ENCODE results near the gene MAMLD1. TPM values are rescaled to one million over a fixed set of nuclear protein-coding genes. Genes with fewer than 3 reads are reported as not detected.

MAMLD1 gene
- total RNA-seq, 4 donors from 2014 or later: 4.5 to 10.3 (median 6.2) TPM

DNA sequence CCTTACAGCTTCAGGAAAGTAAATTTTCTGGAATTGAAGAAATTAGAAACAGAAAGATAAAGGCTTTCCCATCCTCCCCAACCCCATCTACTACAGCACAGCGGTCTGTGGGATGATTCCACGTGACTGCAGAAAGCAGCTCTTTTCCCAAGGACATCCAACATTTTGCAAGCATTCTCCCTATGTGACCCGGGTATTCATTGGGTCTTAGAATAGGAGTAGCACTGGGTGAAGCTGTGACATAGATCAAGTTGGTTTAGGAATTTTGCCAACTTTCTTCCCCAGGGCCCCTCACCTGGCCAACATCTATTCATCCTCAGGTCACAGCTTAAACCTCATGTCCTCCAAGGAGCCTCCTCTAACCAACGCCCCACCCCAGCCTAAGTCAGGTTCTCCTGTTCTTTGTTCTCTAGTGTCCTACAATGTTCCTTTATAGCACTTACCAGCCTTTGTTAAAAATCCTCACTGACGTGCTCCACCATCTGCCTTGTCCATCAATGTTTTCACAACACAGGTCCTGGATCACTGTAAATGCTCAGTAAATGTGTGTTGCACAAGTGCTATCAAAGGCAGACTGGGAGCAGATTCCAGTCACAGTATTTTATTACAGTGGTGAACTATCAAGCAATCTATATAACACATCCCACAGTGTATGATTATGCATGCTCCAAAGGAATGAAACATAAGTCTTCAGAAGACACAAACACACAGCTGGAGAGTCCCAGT lies 124.4 kb downstream of the MAMLD1 start:
- ATAC-seq (ENCODE audit: low FRiP score): no peak
- no peak for DNase-seq (ENCODE audit: low spot score)
- TF ChIP-seq, protein P1, sequence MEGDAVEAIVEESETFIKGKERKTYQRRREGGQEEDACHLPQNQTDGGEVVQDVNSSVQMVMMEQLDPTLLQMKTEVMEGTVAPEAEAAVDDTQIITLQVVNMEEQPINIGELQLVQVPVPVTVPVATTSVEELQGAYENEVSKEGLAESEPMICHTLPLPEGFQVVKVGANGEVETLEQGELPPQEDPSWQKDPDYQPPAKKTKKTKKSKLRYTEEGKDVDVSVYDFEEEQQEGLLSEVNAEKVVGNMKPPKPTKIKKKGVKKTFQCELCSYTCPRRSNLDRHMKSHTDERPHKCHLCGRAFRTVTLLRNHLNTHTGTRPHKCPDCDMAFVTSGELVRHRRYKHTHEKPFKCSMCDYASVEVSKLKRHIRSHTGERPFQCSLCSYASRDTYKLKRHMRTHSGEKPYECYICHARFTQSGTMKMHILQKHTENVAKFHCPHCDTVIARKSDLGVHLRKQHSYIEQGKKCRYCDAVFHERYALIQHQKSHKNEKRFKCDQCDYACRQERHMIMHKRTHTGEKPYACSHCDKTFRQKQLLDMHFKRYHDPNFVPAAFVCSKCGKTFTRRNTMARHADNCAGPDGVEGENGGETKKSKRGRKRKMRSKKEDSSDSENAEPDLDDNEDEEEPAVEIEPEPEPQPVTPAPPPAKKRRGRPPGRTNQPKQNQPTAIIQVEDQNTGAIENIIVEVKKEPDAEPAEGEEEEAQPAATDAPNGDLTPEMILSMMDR (IDR thresholded peaks at IDR 0.05): no peak

DNA sequence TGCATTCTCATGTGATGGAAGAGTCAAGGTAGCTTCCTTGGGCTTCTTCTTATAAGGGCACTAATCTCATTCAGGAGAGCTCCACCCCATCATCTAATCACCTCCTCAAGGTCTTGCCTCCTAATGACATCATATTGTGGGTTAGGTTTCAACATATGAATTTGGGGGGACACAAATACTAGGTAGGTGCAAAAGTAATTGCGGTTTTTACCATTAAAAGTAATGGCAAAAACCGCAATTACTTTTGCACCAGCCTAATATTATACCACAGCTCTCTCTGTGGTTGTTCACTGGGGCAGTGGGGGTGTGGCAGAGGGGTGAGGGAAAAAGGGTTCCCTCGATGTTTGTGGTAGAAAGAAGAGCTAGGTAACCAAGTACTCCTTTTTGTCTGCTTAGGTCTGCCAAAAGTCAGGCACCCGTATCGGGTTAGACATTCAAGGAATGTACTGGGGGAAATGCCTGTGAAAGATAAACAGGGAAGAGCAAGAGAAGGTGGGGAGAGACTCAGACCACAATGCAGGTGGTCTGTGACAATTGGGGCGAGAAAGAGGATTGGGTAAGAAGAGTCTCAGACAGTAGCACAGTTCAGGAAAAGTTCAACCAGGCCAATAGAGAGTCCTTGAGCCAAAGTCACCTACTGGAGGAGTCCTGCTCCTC lies 126.4 kb downstream of the MAMLD1 start:
- no peak for ATAC-seq (ENCODE audit: low FRiP score)
- TF ChIP-seq, protein P1 (IDR thresholded peaks at IDR 0.05): no peak
- DNase-seq (ENCODE audit: low spot score): no peak

DNA sequence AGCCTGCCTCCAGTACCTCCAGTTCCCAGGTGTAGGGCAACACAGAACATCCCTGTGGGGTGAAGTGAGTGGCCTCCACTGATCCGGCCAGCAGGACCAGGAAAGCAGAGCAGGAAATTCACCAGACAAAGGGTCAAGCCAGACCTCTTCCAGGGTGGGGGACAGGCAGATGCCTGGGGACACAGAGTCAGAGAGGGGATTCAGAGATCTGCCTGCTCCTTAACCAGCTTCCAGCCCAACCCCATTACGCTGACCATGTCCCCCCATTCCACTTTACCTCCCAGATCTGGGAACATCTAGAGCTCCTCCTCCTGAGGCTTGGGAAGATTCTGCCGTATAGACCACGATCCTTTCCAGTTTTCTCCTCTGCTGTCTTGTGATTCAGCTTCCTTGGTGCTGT lies 132.4 kb downstream of the MAMLD1 start:
- ATAC-seq (ENCODE audit: low FRiP score) (no peak), DNase-seq (ENCODE audit: low spot score) (no peak)
- TF ChIP-seq, protein P1 (IDR thresholded peaks at IDR 0.05): no peak

DNA sequence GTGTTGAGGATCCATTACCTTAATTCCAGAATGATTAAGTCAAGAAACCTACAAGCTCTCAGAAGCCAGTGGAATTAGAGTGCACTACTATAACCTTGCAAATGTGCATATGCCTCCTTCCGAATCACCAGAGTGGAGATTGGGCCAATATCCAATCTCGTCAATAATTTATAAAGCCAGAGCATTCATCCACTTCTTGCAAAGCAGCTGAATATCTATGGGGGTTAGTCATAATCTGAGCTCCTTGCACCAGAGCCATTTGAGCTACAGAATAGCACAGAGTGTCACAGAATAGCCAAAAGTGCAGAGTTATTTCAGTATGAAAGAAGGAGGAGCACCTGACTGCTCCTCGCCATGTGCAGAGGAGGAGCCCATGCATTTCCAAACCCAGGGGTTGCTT lies 136.1 kb downstream of the MAMLD1 start:
- TF ChIP-seq, protein P1 (IDR thresholded peaks at IDR 0.05): no peak
- ATAC-seq (ENCODE audit: low FRiP score): no peak

DNA sequence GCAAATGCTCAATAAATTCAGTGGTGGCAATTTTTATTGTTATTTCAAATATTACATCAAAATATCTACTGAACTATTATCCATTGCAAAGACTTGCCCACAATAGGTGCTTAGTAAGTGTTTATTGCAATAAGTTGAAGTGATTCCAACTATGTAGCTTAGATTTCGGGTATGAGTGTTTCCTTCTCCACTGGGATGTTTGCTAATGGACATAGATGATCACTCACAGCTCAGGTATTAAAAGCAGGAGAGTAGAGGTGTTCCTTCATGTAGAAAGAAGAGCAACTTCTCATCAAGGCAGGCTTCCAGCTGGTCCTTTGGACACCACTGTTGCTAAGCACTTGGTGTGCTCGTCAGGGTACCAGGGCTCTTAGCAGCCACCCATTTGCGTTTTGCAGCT lies 139.0 kb downstream of the MAMLD1 start:
- ATAC-seq (ENCODE audit: low FRiP score) (no peak), DNase-seq (ENCODE audit: low spot score) (no peak)
- TF ChIP-seq, protein P1 (IDR thresholded peaks at IDR 0.05): no peak

More for the DNA sequence above, 136.1 kb downstream of the MAMLD1 start:
- no peak for DNase-seq (ENCODE audit: low spot score)

DNA sequence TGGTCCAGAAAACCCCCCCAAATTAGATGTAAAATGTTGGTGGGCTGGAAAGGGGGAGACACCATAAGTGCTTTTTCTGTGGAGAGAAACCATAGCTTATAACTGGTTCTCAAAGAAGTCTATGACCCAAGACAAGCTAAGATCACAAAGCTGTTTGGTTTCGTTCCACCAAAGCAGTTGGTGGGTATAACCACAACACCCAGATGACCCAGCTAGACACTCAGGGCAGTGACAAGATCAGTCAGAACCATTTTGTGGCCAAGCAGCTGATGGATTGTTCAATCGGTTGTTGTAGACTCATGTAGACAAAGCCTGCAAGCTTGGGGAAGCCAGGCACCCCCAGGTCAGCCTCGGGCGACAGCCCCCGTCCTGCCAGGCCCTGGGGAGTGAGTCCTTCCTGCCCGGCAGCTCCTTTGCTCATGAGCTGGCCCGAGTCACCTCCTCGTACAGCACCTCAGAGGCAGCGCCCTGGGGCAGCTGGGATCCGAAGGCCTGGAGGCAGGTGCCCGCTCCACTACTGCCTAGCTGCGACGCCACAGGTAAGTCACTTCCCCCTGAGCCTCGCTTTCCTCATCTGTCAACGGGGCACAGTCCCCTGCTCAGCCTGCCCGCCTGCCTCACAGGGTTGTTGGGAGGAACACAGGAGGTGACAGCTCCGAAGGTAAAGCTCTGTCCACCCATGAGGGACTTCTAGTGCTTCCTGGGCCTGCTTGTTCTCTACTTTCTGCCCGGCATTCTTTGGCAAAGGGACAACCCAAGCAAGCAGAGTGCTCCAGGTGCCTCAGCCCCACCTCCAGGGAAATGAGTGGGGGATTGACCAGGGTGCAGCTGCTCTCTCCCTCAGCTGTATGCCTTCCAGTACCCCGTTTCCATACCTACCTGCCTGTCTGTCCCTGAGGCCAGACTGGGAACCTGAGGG lies 140.1 kb downstream of the MAMLD1 start:
- TF ChIP-seq, protein P1 (IDR thresholded peaks at IDR 0.05): no peak
- DNase-seq (ENCODE audit: low spot score) (no peak), ATAC-seq (ENCODE audit: low FRiP score) (no peak)

All from omental fat pad (tissue), 4 donors.